ENCODE results near the gene POU2AF1.

POU2AF1 gene

GRCh38 chr11:111310088-111310487, 69.0 kb downstream of the POU2AF1 start:
- DNase-seq, result no peak

GRCh38 chr11:111309215-111309915, 69.7 kb downstream of the POU2AF1 start:
- DNase-seq, result no peak

- DNase-seq, result no peak
Measured at GRCh38 chr11:111308140-111308539, 70.9 kb downstream of the POU2AF1 start.

GRCh38 chr11:111307472-111308108, 71.5 kb downstream of the POU2AF1 start:
- no peak for DNase-seq

- DNase-seq, result no peak
Measured at GRCh38 chr11:111306321-111306720, 72.8 kb downstream of the POU2AF1 start.

GRCh38 chr11:111305876-111306275, 73.2 kb downstream of the POU2AF1 start:
- no peak for DNase-seq

GRCh38 chr11:111305162-111305802, 73.8 kb downstream of the POU2AF1 start:
- DNase-seq, result no peak

- DNase-seq, result no peak
Measured at GRCh38 chr11:111303461-111303860, 75.6 kb downstream of the POU2AF1 start.

- no peak for DNase-seq
Measured at GRCh38 chr11:111302298-111302697, 76.8 kb downstream of the POU2AF1 start.
